SK-N-DZ (cell line): ENCODE results near the gene CSAG1.
"Not testable (repeated sequence)": the region's sequence is repeated elsewhere in the genome, so short reads cannot be mapped to it uniquely, and the experiment has no call there.

ENCODE experiments used
- DNase-seq: peaks from one replicate; pipeline ENCODE4 v3.0.0-alpha.2; 2015; ENCODE audit warnings: low spot score

Gene CSAG1

DNA sequence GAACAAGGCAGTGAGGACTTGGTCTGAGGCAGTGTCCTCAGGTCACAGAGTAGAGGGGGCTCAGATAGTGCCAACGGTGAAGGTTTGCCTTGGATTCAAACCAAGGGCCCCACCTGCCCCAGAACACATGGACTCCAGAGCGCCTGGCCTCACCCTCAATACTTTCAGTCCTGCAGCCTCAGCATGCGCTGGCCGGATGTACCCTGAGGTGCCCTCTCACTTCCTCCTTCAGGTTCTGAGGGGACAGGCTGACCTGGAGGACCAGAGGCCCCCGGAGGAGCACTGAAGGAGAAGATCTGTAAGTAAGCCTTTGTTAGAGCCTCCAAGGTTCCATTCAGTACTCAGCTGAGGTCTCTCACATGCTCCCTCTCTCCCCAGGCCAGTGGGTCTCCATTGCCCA, 33.1 kb downstream of the CSAG1 start:
- DNase-seq = not testable (repeated sequence)

DNA sequence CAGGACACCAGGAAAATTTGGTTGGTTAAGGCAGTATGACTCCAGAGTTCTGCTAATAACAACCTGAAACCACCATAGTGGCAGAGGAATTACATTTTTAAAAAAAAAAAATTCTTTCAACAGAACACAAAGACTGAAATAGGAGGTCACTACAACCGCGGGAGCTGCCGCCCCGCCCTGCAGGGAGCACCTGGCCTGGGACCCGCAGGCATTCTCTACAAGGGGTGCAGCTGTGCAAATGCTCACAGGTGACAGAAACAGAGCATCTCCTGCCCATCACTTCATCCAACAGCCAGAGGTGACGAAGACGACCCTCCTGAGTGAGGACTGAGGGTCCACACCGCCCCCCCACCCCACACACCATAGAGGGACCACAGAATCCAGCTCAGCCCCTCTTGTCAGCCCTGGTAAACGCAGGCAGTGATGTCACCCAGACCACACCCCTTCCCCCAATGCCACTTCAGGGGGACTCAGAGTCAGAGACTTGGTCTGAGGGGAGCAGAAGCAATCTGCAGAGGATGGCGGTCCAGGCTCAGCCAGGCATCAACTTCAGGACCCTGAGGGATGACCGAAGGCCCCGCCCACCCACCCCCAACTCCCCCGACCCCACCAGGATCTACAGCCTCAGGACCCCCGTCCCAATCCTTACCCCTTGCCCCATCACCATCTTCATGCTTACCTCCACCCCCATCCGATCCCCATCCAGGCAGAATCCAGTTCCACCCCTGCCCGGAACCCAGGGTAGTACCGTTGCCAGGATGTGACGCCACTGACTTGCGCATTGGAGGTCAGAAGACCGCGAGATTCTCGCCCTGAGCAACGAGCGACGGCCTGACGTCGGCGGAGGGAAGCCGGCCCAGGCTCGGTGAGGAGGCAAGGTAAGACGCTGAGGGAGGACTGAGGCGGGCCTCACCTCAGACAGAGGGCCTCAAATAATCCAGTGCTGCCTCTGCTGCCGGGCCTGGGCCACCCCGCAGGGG, 35.3 kb downstream of the CSAG1 start, which contains the start of gene MAGEA3:
Gene MAGEA3, plus strand, starts transcription at position 843 of the 980 bp plus-strand sequence. CDS start 2,039 bp downstream, outside the sequence.
- not testable (repeated sequence) for DNase-seq

DNA sequence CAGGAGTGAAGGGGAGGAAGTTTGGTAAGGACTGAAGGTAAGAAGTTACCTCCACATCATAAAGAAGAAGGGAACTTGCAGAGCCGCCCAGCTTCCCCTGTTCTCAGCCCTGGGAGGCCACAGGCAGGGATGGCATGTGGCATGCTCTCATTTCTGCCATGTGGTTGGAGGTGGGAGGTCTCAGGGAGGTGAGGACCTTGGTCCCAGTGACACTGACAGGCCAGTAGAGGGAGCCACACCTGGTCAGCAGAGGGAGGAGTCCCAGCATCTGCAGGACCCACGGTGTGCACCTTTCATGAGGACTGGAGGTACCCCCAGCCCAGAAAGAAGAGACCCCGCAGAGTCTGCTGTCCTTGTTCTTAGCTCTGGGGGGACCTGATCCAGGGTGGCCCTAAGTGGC, 52.5 kb downstream of the CSAG1 start:
- DNase-seq = not testable (repeated sequence)
